ENCODE data around the gene ASB9. TPM values are rescaled to one million over a fixed set of nuclear protein-coding genes. Genes with fewer than 3 reads are reported as not detected.

Gene ASB9
- total RNA-seq, 1 donor from 2014 or later, result 2.0 TPM

DNA sequence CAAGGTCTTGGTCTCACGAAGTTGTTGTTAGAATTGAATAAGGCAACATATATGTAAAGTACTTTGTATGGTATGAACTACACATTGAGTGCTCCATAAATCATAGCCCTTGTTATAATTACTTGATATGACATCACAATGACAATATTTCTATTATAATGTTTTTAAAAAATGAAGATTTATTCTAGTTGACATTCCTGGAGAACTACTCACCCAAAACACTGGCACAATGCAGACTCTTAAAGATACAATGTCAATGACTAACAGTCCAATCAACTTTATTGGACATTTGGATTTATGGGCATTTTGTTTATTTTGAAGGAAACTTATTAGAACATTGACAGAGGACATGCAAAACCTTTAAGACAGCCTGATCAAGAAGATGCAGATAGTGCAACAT lies 55.3 kb downstream of the ASB9 start:
- DNase-seq (ENCODE audit: extremely low spot score in 2 of 2), result no peak
- no peaks in the 10 kb centered on the region for H3K4me1 ChIP-seq
- no peak overlapping the region for H3K4me3 ChIP-seq
- TF ChIP-seq POLR2A (IDR thresholded peaks at IDR 0.05), result no peak
- TF ChIP-seq, protein P1, sequence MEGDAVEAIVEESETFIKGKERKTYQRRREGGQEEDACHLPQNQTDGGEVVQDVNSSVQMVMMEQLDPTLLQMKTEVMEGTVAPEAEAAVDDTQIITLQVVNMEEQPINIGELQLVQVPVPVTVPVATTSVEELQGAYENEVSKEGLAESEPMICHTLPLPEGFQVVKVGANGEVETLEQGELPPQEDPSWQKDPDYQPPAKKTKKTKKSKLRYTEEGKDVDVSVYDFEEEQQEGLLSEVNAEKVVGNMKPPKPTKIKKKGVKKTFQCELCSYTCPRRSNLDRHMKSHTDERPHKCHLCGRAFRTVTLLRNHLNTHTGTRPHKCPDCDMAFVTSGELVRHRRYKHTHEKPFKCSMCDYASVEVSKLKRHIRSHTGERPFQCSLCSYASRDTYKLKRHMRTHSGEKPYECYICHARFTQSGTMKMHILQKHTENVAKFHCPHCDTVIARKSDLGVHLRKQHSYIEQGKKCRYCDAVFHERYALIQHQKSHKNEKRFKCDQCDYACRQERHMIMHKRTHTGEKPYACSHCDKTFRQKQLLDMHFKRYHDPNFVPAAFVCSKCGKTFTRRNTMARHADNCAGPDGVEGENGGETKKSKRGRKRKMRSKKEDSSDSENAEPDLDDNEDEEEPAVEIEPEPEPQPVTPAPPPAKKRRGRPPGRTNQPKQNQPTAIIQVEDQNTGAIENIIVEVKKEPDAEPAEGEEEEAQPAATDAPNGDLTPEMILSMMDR (IDR thresholded peaks at IDR 0.05), result no peak
- TF ChIP-seq POLR2AphosphoS5 (IDR thresholded peaks at IDR 0.05; ENCODE audit: insufficient read depth in 1 of 2, low read depth in 1 of 2), result no peak
- intact Hi-C loops (cut with DNase I), result no loop called here
- H3K9me3 ChIP-seq, result no peaks in the 10 kb centered on the region
- H3K27ac ChIP-seq, result no peak overlapping the region
- H3K27me3 ChIP-seq, result no peaks in the 10 kb centered on the region
- H3K36me3 ChIP-seq, result no peaks in the 10 kb centered on the region

DNA sequence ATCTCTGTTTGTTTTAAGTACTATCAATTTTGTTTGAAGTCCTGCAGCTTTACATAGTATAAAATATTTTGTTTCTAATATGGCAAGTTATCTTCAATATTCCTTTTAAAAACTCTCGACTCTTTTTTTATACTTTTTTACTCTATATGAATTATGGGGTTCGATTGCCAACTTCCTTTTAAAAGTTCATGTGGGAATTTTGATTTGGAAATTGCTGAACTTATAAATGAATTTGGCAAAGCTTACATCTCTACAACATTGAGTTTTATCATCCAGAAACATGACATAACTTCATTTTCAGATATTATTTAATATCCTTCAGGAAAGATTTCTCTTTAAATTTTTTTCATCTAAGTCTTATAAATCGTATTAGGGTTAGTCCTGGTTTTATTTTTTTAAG lies 60.8 kb downstream of the ASB9 start:
- intact Hi-C loops (cut with DNase I), result no loop called here
- H3K27ac ChIP-seq, result no peak overlapping the region
- H3K4me1 ChIP-seq, result no peaks in the 10 kb centered on the region
- no peaks in the 10 kb centered on the region for H3K9me3 ChIP-seq
- H3K4me3 ChIP-seq, result no peak overlapping the region
- DNase-seq (ENCODE audit: extremely low spot score in 2 of 2), result no peak
- TF ChIP-seq, protein P1 (IDR thresholded peaks at IDR 0.05), result no peak
- TF ChIP-seq POLR2A (IDR thresholded peaks at IDR 0.05) (no peak), POLR2AphosphoS5 (IDR thresholded peaks at IDR 0.05; ENCODE audit: insufficient read depth in 1 of 2, low read depth in 1 of 2) (no peak)
- no peaks in the 10 kb centered on the region for H3K27me3 ChIP-seq
- H3K36me3 ChIP-seq, result no peaks in the 10 kb centered on the region

DNA sequence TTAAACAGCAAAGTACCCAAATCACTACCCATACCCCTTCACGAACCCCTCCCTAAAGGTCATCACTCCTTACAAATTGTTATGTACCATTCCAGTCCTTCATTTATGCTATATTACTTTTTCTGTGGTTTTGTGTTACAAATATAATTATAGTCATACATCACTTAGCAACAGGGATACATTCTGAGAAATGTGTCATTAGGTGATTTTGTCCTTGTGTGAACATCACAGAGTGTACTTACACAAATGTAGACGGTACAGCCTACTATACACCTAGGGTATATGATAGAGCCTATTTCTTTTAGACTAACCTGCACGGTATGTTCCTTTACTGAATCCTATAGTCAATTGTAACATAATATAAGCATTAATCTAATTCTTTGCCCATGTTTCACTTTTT lies 61.9 kb downstream of the ASB9 start:
- Histone ChIP-seq H3K4me3 (no peak overlapping the region), H3K4me1 (no peaks in the 10 kb centered on the region), H3K27me3 (no peaks in the 10 kb centered on the region), H3K9me3 (no peaks in the 10 kb centered on the region), H3K36me3 (no peaks in the 10 kb centered on the region), H3K27ac (no peak overlapping the region)
- DNase-seq (ENCODE audit: extremely low spot score in 2 of 2), result no peak
- no peak for TF ChIP-seq POLR2AphosphoS5 (IDR thresholded peaks at IDR 0.05; ENCODE audit: insufficient read depth in 1 of 2, low read depth in 1 of 2)
- TF ChIP-seq POLR2A (IDR thresholded peaks at IDR 0.05), result no peak
- TF ChIP-seq, protein P1 (IDR thresholded peaks at IDR 0.05), result no peak
- intact Hi-C loops (cut with DNase I), result no loop called here

DNA sequence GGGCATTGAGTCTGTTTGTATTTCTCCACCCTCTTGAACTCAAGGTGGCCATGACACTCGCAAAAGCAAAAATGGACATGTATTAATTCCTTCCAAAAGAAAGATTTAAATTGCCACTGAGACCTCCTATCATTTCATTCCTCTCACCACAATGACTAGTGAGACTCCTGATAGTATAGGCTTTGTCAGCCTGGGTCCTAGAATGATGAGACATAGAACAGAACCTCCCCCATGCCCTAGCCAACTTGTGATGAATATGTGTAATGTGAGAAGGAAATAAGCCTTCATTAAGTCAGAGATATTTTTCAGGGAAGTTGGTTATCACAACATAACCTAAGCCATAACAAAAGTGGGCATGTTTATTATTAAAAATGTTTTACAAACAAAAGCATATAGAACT lies 62.5 kb downstream of the ASB9 start:
- no peak for DNase-seq (ENCODE audit: extremely low spot score in 2 of 2)
- Histone ChIP-seq H3K27ac (no peak overlapping the region), H3K4me3 (no peak overlapping the region), H3K4me1 (no peaks in the 10 kb centered on the region), H3K27me3 (no peaks in the 10 kb centered on the region), H3K36me3 (no peaks in the 10 kb centered on the region), H3K9me3 (no peaks in the 10 kb centered on the region)
- TF ChIP-seq, protein P1 (IDR thresholded peaks at IDR 0.05), result no peak
- TF ChIP-seq POLR2AphosphoS5 (IDR thresholded peaks at IDR 0.05; ENCODE audit: insufficient read depth in 1 of 2, low read depth in 1 of 2) (no peak), POLR2A (IDR thresholded peaks at IDR 0.05) (no peak)
- intact Hi-C loops (cut with DNase I), result no loop called here

DNA sequence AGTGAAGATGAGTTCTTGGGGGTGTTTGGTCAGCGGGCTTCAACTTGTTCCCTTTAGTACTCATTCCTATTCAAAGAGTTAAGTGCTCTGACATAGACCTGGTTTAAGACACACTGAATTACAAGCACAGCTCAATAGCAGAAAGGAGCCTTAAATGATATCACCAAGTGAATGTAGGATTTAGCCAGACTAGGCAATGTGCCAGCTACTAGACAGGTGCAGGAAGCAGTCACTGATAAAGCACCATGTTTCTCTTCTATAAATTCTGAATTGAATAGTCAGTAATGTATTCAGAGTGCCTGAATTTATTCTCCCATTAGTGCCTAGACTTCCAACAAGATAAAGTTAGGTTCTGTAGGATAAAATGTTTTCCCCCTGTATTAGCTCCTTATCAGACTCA lies 63.6 kb downstream of the ASB9 start:
- Histone ChIP-seq H3K27ac (no peak overlapping the region), H3K4me1 (no peaks in the 10 kb centered on the region), H3K9me3 (no peaks in the 10 kb centered on the region), H3K27me3 (no peaks in the 10 kb centered on the region), H3K36me3 (no peaks in the 10 kb centered on the region), H3K4me3 (no peak overlapping the region)
- intact Hi-C loops (cut with DNase I), result no loop called here
- TF ChIP-seq POLR2A (IDR thresholded peaks at IDR 0.05) (no peak), POLR2AphosphoS5 (IDR thresholded peaks at IDR 0.05; ENCODE audit: insufficient read depth in 1 of 2, low read depth in 1 of 2) (no peak)
- TF ChIP-seq, protein P1 (IDR thresholded peaks at IDR 0.05), result no peak
- no peak for DNase-seq (ENCODE audit: extremely low spot score in 2 of 2)
